ENCODE measurements around the gene AGXT.

The AGXT gene

DNA sequence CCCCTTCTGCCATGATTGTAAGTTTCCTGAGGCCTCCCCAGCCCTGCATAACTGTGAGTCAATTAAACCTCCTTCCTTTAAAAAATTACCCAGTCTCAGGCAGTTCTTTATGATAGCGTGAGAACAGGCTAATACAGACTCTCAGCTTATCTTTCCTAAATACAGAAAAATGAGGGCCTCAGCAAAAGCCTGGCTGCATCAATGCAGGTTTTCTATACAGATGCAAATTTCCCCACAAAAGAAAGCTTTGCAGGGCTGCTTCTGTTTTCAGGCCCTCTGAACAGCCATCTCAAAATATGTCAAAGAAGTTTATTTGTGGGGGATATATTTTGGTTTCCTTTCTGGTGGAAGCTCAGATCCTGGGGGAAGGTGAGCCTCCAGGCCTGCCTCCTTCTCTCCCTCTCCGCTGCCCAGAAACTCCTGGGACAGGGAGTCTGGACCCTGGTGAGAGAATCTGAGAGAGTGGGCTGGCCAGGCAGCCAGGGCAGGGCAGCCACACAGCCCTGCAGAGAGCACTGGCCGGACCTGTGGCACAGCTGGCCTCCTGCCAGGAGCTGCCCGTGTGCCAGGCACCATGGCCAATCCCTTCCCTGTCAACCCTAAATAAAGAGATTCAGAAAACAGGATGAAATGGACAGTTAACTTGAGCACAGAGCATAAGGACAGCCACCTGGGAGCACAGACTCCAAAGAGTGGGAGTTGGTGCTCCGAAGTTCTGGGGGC is 21.6 kb upstream of the AGXT start:
- H3K36me3 ChIP-seq (ENCODE audit: insufficient read depth, low read length) = no peaks in the 10 kb centered on the region
- H3K27me3 ChIP-seq (ENCODE audit: control insufficient read depth, insufficient read depth, low read length) = peaks cover 30% of the 10 kb centered on the region
- H3K4me2 ChIP-seq (ENCODE audit: low read length) = no peak overlapping the region
- no peak overlapping the region for H3K4me3 ChIP-seq (ENCODE audit: low read length)
- H3K4me1 ChIP-seq (ENCODE audit: control insufficient read depth, insufficient read depth, low read length) = no peaks in the 10 kb centered on the region
- H3K9ac ChIP-seq (ENCODE audit: low read depth, low read length) = no peak overlapping the region
- H3K9me3 ChIP-seq (replicated peaks; ENCODE audit: low read length) = no peaks in the 10 kb centered on the region

DNA sequence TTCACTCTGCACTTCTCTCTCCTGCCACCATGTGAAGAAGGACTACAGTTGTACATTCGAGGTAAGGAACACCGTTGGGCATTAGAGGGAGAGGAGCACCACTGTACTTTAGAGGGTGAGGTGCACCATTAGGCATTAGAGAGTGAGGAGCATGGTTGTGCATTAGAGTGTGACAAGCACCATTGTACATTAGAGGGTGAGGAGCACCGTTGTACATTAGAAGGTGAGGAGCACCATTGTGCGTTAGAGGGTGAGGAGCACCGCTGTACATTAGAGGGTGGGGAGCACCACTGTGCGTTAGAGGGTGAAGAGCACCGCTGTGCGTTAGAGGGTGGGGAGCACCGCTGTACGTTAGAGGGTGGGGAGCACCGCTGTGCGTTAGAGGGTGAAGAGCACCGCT is 20.8 kb upstream of the AGXT start:
- H3K4me2 ChIP-seq (ENCODE audit: low read length) = no peak overlapping the region
- peaks cover 36% of the 10 kb centered on the region for H3K27me3 ChIP-seq (ENCODE audit: control insufficient read depth, insufficient read depth, low read length)
- H3K4me3 ChIP-seq (ENCODE audit: low read length) = no peak overlapping the region
- no peaks in the 10 kb centered on the region for H3K9me3 ChIP-seq (replicated peaks; ENCODE audit: low read length)
- H3K4me1 ChIP-seq (ENCODE audit: control insufficient read depth, insufficient read depth, low read length) = no peaks in the 10 kb centered on the region
- no peaks in the 10 kb centered on the region for H3K36me3 ChIP-seq (ENCODE audit: insufficient read depth, low read length)
- no peak overlapping the region for H3K9ac ChIP-seq (ENCODE audit: low read depth, low read length)

DNA sequence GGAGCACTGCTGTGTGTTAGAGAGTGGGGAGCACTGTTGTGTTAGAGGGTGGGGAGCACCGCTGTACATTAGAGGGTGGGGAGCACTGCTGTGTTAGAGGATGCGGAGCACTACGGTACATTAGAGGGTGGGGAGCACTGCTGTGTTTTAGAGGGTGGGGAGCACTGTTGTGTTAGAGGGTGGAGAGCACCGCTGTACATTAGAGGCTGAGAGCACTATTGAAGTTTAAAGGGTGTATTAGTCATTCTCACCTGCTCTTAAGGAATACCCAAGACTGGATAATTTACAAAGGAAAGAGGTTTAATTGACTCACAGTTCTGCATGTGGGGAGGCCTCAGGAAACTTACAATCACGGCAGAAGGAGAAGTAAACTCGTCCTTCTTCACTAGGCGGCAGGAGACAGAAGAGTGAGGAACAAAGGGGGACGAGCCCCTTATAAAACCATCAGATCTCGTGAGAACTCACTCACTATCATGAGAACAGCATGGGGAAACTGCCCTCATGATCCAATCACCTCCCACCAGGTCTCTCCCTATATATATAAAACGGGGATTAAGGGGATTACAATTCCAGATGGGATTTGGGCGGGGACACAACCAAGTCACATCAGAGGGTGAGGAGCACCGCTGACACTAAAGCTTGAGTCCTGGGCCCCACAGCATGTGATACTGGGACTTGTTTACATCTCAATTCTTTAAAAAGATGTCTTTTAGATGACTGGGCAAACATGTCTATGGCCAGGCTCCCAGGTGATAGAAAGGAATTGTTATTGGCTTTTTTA is 19.5 kb upstream of the AGXT start:
- Histone ChIP-seq H3K4me2 (ENCODE audit: low read length) (no peak overlapping the region), H3K9me3 (replicated peaks; ENCODE audit: low read length) (peaks cover under 1% of the 10 kb centered on the region), H3K4me3 (ENCODE audit: low read length) (no peak overlapping the region), H3K9ac (ENCODE audit: low read depth, low read length) (no peak overlapping the region), H3K4me1 (ENCODE audit: control insufficient read depth, insufficient read depth, low read length) (no peaks in the 10 kb centered on the region), H3K36me3 (ENCODE audit: insufficient read depth, low read length) (no peaks in the 10 kb centered on the region), H3K27me3 (ENCODE audit: control insufficient read depth, insufficient read depth, low read length) (peaks cover 29% of the 10 kb centered on the region)

DNA sequence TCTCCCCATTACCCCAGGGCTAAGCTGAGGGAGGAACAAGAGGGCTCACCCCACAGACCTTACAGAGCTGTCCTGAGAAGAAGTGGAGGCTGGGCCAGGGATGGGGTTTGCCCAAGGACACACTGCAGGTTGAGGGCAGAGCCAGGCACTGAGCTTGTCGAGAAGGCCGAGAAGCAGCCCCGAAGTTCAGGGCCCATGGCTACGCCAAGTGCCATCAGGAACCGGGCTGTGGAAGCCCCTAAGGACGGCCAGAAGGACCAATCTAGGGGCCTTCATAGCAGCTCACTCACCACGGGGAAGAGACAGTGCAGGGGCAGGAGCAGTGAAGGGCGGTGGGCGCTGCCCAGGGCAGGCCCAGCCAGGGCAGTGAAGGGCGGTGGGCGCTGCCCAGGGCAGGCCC is 18.6 kb upstream of the AGXT start:
- no peaks in the 10 kb centered on the region for H3K36me3 ChIP-seq (ENCODE audit: insufficient read depth, low read length)
- H3K27me3 ChIP-seq (ENCODE audit: control insufficient read depth, insufficient read depth, low read length) = peaks cover 22% of the 10 kb centered on the region
- H3K4me2 ChIP-seq (ENCODE audit: low read length) = no peak overlapping the region
- no peak overlapping the region for H3K9ac ChIP-seq (ENCODE audit: low read depth, low read length)
- H3K9me3 ChIP-seq (replicated peaks; ENCODE audit: low read length) = peaks cover 2% of the 10 kb centered on the region
- H3K4me1 ChIP-seq (ENCODE audit: control insufficient read depth, insufficient read depth, low read length) = no peaks in the 10 kb centered on the region
- H3K4me3 ChIP-seq (ENCODE audit: low read length) = no peak overlapping the region

DNA sequence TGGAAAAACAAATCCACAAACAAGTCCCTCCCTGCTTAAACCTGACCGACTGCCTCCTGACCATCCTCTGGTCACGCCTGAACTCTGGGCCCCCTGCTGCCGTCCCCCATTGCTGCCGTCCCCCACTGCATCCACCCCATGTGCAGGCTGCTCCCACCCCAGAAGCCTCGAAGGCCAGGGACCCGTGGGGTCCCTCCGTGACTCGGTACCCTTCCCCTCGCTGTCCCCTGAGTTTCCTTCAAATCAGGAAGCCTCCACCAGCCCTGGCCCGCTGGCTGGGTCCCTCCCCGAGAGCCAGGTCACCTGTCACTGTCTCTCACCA is 17.9 kb upstream of the AGXT start:
- Histone ChIP-seq H3K4me3 (ENCODE audit: low read length) (no peak overlapping the region), H3K9me3 (replicated peaks; ENCODE audit: low read length) (peaks cover 2% of the 10 kb centered on the region), H3K9ac (ENCODE audit: low read depth, low read length) (no peak overlapping the region), H3K27me3 (ENCODE audit: control insufficient read depth, insufficient read depth, low read length) (peaks cover 22% of the 10 kb centered on the region), H3K36me3 (ENCODE audit: insufficient read depth, low read length) (no peaks in the 10 kb centered on the region), H3K4me2 (ENCODE audit: low read length) (no peak overlapping the region), H3K4me1 (ENCODE audit: control insufficient read depth, insufficient read depth, low read length) (no peaks in the 10 kb centered on the region)

DNA sequence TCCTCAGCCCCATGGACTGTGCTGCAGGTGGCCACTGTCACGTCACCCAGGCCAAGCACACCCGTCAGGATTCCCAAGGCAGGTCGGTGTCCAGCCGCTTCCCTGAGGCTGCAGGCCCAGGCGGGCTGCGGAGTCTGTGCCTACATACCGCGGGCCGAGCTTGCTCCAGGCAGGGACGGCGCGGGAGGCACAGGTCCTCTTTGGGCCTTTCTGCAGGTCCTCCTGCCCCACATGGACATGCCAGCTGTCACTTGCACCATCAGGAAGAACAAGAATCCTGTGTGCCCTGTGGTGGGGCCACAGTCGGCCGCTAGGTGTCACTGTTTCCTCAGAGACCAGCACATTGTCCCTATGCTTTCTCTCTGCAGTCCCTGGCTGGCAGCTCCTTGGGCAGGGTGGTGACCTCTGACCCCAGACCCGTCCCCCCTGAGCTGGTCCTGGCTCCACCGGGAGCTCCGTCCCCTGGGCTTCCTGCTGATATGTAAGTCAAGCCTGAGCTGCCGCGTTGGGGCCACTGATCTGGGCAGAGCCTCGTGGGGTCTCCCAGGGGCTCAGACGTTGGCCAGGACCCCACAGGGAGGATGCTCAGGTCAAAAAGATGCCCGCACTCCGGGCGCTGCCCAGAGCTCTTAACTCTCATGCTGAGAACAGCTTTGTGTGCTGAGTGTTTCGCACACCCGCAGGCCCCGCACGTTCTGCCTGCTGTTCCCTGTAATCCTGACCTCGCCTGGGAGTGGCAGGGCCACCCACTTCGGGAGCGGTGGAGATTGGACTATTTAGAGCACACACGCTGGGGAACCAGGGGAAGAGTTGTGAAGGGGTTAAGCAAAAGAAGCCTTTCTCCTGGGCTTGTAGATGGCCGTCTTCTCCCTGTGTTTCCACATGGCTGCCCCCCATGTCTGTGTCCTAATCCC is 17.3 kb upstream of the AGXT start:
- Histone ChIP-seq H3K9ac (ENCODE audit: low read depth, low read length) (no peak overlapping the region), H3K4me2 (ENCODE audit: low read length) (no peak overlapping the region), H3K27me3 (ENCODE audit: control insufficient read depth, insufficient read depth, low read length) (peaks cover 20% of the 10 kb centered on the region), H3K4me1 (ENCODE audit: control insufficient read depth, insufficient read depth, low read length) (no peaks in the 10 kb centered on the region), H3K36me3 (ENCODE audit: insufficient read depth, low read length) (no peaks in the 10 kb centered on the region), H3K4me3 (ENCODE audit: low read length) (no peak overlapping the region), H3K9me3 (replicated peaks; ENCODE audit: low read length) (peaks cover 2% of the 10 kb centered on the region)

DNA sequence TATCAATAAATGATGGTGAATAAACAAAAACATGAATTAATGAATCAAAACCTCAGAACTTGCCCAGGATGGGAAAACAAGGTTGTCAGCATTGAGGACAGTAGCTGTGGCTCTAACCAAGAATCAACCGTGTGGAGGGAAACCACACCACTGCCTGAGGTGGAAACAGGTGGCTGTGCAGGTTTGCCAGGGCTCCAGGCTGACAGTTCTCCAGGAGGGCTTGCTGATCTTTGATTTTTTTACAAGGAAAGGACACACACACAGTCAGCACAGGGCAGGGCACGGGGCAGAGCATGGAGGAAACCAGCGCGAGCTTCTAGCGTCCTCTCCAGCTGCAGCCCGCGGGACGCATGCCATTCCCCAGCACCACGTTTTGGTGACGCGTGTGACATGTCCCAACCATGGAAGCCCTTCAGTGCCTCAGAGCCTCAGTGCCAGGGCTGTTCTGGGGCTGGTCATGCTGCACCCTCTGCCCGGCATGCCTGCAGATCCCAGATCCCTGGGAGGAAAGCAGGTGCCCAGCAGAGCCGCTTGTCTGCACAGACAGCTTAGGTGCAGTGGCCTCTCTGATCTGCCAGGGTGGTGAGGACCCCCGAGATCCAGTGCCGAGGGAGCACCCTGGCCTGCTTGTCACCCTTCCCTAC is 15.8 kb upstream of the AGXT start:
- Histone ChIP-seq H3K27me3 (ENCODE audit: control insufficient read depth, insufficient read depth, low read length) (peaks cover 24% of the 10 kb centered on the region), H3K4me2 (ENCODE audit: low read length) (no peak overlapping the region), H3K36me3 (ENCODE audit: insufficient read depth, low read length) (no peaks in the 10 kb centered on the region), H3K4me3 (ENCODE audit: low read length) (no peak overlapping the region), H3K9ac (ENCODE audit: low read depth, low read length) (no peak overlapping the region), H3K9me3 (replicated peaks; ENCODE audit: low read length) (peaks cover 2% of the 10 kb centered on the region), H3K4me1 (ENCODE audit: control insufficient read depth, insufficient read depth, low read length) (no peaks in the 10 kb centered on the region)

DNA sequence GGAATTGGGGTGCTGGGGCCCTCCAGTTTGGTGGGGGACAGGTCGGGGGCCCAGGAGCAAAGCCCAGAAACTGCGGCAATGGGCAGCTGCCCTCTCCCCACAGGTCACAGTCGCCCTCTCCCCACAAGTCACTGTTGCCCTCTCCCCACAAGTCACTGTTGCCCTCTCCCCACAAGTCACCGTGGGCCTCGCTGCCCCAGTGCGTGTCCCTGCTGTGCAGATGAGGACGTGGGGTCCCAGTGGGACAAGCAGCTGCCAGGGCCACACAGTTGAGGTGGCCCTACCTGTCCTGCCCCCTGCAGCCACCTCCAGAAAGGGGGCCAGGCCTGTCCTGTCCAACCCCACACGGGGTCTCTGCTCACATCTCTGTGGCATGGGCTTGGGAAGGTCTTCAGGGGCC is 13.0 kb upstream of the AGXT start:
- H3K36me3 ChIP-seq (ENCODE audit: insufficient read depth, low read length) = no peaks in the 10 kb centered on the region
- peaks cover 34% of the 10 kb centered on the region for H3K27me3 ChIP-seq (ENCODE audit: control insufficient read depth, insufficient read depth, low read length)
- H3K9me3 ChIP-seq (replicated peaks; ENCODE audit: low read length) = peaks cover 2% of the 10 kb centered on the region
- no peak overlapping the region for H3K4me3 ChIP-seq (ENCODE audit: low read length)
- no peaks in the 10 kb centered on the region for H3K4me1 ChIP-seq (ENCODE audit: control insufficient read depth, insufficient read depth, low read length)
- H3K4me2 ChIP-seq (ENCODE audit: low read length) = no peak overlapping the region
- no peak overlapping the region for H3K9ac ChIP-seq (ENCODE audit: low read depth, low read length)

DNA sequence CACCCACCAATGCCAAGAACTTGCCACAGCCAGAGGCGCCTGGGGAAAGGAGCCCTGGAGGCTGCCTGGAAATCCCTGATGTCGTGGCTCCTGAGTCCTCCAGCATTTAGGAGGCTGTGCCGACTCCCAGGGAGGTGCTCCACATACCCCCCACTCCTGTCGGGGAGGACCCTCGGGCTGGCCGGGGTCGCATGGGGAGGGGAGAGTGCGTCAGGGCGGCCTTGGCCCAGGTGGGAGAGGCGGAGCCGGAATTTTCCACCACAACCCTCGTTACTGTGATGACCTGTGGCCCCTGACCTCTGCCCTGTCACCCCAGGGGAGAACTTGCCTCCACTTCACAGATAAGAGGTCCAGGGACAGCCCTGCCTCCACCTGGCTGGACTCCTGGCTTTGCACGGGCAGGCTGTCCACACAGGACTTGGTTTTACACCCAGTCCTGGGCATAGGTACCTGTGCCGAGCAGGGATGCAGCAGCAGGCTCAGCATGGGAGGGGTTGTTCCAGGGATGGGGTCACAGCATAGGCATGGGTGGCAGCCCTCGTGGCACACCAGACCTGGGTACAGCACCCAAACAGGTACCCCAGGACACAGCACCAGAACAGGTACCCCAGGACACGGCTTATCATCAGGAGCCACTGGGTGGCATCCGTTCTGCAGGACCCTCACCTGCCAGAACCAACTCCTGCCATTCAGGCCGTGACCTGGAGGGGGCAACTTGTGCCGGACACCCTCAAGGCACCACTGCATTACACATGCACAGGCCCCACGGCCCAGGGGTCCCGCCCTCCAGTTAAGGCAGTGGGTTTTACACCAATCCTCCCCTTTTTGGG is 12.3 kb upstream of the AGXT start:
- no peak overlapping the region for H3K4me3 ChIP-seq (ENCODE audit: low read length)
- H3K9me3 ChIP-seq (replicated peaks; ENCODE audit: low read length) = peaks cover 2% of the 10 kb centered on the region
- no peaks in the 10 kb centered on the region for H3K36me3 ChIP-seq (ENCODE audit: insufficient read depth, low read length)
- no peak overlapping the region for H3K4me2 ChIP-seq (ENCODE audit: low read length)
- H3K9ac ChIP-seq (ENCODE audit: low read depth, low read length) = no peak overlapping the region
- peaks cover 41% of the 10 kb centered on the region for H3K27me3 ChIP-seq (ENCODE audit: control insufficient read depth, insufficient read depth, low read length)
- no peaks in the 10 kb centered on the region for H3K4me1 ChIP-seq (ENCODE audit: control insufficient read depth, insufficient read depth, low read length)

DNA sequence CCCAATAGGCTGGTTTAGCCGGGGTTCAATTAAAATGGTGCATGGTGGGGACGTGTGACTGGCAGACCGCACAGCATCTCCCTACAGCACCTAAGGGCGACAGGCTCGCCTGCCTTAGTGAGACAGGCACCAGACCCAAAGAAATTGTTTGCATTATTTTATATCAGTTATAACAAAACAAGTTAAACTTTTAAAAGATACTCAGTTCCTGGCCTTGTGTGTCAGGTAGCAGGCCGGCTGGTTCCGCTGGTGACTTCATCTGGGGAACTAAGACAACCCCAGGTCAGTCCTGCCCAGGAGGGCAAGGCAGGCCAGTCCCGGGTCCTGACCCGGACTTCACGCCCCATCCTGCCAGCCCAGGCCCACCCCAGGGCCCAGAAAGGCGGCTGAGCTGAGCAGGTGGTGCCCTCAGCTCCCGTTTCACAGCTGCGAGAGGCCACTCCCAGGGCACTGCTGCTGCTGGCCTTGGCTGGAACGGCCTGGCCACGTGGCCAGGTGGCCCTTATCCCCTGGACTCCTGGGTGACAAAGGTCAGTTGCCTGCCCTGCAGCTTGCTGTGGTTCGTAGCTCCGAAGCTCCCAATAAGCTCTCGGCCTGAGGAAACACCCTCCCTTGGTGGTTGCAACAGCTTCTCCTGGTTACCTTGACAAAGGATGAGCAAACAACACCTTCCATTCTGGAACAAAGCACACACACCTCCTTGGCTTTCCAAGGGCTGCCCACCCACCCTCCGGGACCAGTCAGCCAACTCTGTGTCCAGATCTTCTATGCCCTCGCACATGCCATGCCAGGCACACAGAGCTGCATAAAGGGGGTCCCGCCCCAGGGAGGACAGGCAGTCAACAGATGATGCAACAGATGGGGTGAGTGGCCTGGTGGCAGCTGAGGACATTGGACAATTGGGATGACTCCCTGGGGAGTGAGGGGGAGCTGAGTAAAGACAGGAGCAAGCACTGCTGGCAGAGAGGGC is 11.3 kb upstream of the AGXT start:
- Histone ChIP-seq H3K4me1 (ENCODE audit: control insufficient read depth, insufficient read depth, low read length) (no peaks in the 10 kb centered on the region), H3K9me3 (replicated peaks; ENCODE audit: low read length) (peaks cover 2% of the 10 kb centered on the region), H3K36me3 (ENCODE audit: insufficient read depth, low read length) (no peaks in the 10 kb centered on the region), H3K9ac (ENCODE audit: low read depth, low read length) (no peak overlapping the region), H3K4me2 (ENCODE audit: low read length) (no peak overlapping the region), H3K4me3 (ENCODE audit: low read length) (no peak overlapping the region), H3K27me3 (ENCODE audit: control insufficient read depth, insufficient read depth, low read length) (peaks cover 41% of the 10 kb centered on the region)

Measured in skeletal muscle satellite cell (primary cell).